Measurements from ENCODE around the gene OR6B2.
"Not testable (repeated sequence)": the region's sequence is repeated elsewhere in the genome, so short reads cannot be mapped to it uniquely, and the experiment has no call there.

Gene OR6B2

GRCh38 chr2:240030379-240031094, at the start of gene OR6B2:
TSS of gene OR6B2 (minus strand) at chr2:240030429. CDS start at chr2:240030429, 0 bp downstream.
- no peak for FAIRE-seq

GRCh38 chr2:240078631-240079030, 48.4 kb upstream of the OR6B2 start:
- FAIRE-seq (no peak), DNase-seq (ENCODE audit: low spot score) (no peak)

More at GRCh38 chr2:240030379-240031094, at the start of gene OR6B2:
- no peak for DNase-seq (ENCODE audit: low spot score)

- FAIRE-seq (no peak), DNase-seq (ENCODE audit: low spot score) (no peak)
These were observed 47.2 kb upstream of the OR6B2 start for GRCh38 chr2:240077442-240077841.

DNA sequence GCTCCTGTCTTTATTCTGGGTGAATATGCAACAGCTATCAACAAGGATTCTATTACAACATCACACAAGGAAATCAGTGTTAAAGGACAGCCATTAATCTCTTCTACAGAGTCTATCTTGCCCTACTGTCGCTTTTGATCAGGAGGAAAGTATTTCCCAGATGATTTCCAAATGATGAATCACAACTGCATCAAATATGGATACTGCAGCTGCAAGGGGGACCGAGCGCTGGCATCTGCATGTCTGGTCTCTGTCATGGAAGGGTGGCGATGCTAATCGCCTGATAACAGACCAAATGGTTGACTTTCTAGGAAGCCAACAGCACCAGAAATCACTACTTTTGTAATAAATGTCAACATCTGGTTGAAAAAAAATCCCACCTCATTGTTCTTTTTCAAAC, 44.3 kb upstream of the OR6B2 start:
- FAIRE-seq (no peak), DNase-seq (ENCODE audit: low spot score) (no peak)

GRCh38 chr2:240070907-240071306, 40.7 kb upstream of the OR6B2 start:
- FAIRE-seq (no peak), DNase-seq (ENCODE audit: low spot score) (no peak)

GRCh38 chr2:240069829-240070228, 39.6 kb upstream of the OR6B2 start:
- DNase-seq (ENCODE audit: low spot score) (no peak), FAIRE-seq (no peak)

- FAIRE-seq (no peak), DNase-seq (ENCODE audit: low spot score) (no peak)
These were observed 38.0 kb upstream of the OR6B2 start for GRCh38 chr2:240068193-240068592.

- DNase-seq (ENCODE audit: low spot score) (no peak), FAIRE-seq (no peak)
These were observed 36.3 kb upstream of the OR6B2 start for GRCh38 chr2:240066489-240066888.

GRCh38 chr2:240064898-240065297, 34.7 kb upstream of the OR6B2 start:
- no peak for FAIRE-seq

DNA sequence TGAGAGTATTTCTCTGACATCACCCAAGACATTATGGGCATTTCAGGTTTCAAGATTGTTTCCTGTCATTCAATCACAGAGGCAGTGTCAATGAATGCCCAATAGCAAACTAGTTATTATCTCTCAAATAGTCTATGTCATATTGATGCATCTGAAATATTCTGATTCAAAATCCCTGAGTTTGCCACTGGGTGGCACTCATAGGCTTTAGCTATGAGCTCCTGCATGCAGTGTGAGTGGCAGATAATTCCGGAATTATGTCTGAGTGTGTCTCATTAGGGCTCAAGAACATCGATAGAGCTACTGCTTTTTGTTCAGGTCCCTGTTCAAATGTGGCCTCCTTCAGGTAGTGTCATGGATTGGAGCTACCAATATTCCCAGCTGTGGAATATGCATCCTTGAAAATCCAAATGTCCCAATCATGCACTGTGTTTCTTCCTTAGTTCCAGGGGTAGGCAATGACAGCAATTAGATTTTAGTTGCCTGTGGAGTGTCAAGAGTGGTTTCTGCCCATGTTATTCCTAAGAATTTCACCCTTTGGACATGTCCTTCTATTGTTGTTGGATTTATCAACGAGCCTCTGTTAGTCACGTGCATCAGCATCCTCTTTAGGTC, 30.9 kb upstream of the OR6B2 start:
- DNase-seq (ENCODE audit: low spot score) (peak; percentile 22), FAIRE-seq (peak; percentile 4)

More at GRCh38 chr2:240064898-240065297, 34.7 kb upstream of the OR6B2 start:
- DNase-seq (ENCODE audit: low spot score) = no peak

DNA sequence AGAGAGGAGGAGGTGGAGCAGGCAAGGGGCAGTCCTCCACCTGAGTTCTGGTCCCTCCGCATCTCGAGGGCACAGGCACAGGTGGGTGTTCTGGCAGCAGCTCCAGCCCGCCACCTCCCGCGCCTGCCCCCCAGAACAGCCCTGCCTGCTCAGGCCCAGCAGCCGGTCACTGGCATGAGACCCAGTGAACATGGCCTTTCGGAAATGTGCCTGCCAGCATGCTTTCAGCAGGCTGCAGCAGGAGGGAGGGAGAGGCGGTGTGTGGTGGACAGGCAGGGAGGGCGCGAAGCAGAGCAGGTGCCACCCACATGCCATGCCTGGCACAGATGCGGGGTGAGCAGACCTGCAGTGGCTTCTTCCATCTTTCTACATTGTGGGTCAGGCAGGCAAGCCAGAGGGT, 26.4 kb upstream of the OR6B2 start:
- no peak for FAIRE-seq
- no peak for DNase-seq (ENCODE audit: low spot score)

- DNase-seq (ENCODE audit: low spot score) (no peak), FAIRE-seq (no peak)
These were observed 25.1 kb upstream of the OR6B2 start for GRCh38 chr2:240055177-240055917.

- FAIRE-seq = no peak
These were observed 23.2 kb upstream of the OR6B2 start, which contains the start of gene OR6B3 for GRCh38 chr2:240053173-240054155. TSS of gene OR6B3 (minus strand) at chr2:240053521.

GRCh38 chr2:240052524-240052923, 22.3 kb upstream of the OR6B2 start:
- FAIRE-seq (no peak), DNase-seq (ENCODE audit: low spot score) (no peak)

More at GRCh38 chr2:240053173-240054155, 23.2 kb upstream of the OR6B2 start, which contains the start of gene OR6B3:
- no peak for DNase-seq (ENCODE audit: low spot score)

DNA sequence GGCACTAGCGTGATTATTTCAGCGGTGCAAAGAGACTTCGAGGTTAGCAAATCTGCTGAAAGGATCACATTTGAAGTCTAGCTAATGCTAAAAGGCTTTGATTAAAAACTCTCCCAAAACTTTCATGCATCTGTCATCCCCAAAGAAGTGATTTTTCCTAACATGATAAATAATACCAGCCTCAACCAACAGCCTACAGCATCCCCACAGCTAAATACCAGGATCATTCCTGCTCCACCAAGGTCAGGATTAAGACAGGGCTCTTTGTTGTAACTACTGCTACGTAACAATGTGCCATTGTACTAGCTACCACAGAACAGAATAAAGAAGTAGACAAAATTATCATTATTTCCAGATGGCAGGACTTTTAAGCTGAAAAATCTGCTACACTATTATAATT, 21.5 kb upstream of the OR6B2 start:
- no peak for DNase-seq (ENCODE audit: low spot score)
- FAIRE-seq = no peak

DNA sequence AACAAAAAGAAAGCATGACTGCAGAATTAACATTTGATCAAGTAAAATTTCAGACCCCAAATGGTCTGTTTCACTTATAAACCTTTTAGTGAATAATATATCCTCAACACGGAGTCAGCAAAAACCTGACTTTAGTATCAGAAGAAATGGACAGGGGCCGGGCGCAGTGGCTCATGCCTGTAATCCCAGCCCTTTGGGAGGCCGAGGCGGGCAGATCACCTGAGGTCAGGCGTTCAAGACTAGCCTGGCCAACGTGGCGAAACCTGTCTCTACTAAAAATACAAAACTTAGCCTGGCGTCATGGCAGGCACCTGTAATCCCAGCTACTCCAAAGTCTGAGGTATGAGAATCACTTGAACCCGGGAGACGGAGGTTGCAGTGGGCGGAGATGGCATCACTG, 20.0 kb upstream of the OR6B2 start:
- DNase-seq (ENCODE audit: low spot score) (no peak), FAIRE-seq (no peak)

DNA sequence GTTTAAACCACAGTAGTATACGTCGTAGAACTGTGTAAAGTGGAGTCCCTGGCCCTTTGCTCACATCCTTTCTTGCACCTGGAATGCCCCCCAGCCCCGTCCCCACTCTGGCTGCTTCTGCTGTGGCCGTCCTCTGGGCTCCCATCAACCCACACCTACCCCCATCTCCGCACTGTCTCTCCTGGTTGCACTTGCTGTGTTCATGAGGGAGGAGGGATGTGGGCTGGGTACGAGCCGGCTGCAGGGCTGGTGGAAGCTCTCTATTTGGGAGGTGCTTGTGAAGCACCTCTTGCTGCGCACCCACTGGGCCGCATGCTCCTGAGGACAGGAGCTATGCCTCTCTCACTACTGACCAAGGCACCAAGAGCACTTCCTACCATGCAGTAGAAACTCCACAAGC, 18.0 kb upstream of the OR6B2 start:
- DNase-seq (ENCODE audit: low spot score) = no peak

GRCh38 chr2:240045098-240045497, 14.9 kb upstream of the OR6B2 start:
- no peak for DNase-seq (ENCODE audit: low spot score)
- FAIRE-seq = no peak

More for the DNA sequence above, 18.0 kb upstream of the OR6B2 start:
- FAIRE-seq = no peak

- FAIRE-seq = not testable (repeated sequence)
These were observed 13.9 kb upstream of the OR6B2 start for GRCh38 chr2:240044096-240044495.

DNA sequence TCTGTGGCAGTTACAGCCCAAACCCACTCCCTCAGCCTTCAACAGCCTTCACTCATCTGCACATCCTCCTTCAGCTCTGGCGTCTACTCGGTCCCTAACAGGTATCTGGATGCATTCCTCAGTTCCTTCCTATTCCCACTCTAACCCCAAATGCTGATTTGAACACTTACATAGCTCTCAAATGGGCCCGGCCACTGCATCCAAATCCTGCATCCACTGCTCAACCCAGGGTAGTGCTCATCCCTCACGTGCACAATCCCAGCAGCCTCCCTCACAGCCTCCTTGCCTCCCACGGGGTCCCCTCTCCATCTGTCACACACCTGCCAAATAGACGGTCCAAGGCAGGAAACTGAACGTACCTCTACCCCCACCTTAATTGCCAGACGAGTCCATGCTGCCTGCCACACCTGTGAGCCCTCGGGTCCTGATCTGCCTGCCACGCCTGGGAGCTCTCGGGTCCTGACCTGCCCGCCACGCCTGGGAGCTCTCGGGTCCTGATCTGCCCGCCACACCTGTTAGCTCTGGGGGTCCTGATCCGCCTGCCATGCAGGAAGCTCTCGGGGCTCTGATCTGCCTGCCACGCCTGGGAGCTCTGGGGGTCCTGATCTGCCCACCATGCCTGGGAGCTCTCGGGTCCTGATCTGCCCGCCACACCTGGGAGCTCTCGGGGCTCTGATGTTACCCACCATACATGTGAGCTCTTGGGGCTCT, 13.2 kb upstream of the OR6B2 start:
- DNase-seq (ENCODE audit: low spot score) (no peak), FAIRE-seq (no peak)

More at GRCh38 chr2:240044096-240044495, 13.9 kb upstream of the OR6B2 start:
- not testable (repeated sequence) for DNase-seq (ENCODE audit: low spot score)
